ENCODE results near the gene BICD2.

- TF ChIP-seq CTCF (IDR thresholded peaks at IDR 0.05; ENCODE audit: poor library complexity, severe bottlenecking) = no peak
- no peak for TF ChIP-seq REST (IDR thresholded peaks at IDR 0.05; ENCODE audit: borderline replicate concordance)
- TF ChIP-seq EP300 (conservative IDR thresholded peaks at IDR 0.05; ENCODE audit: poor library complexity, severe bottlenecking) = no peak
- TF ChIP-seq TAF1 (IDR thresholded peaks at IDR 0.05; ENCODE audit: low read depth) = no peak
- no peak for TF ChIP-seq EZH2 (IDR thresholded peaks at IDR 0.05; ENCODE audit: borderline replicate concordance, insufficient read depth, low read length, poor library complexity, severe bottlenecking)
- no peak for TF ChIP-seq POLR2AphosphoS5 (IDR thresholded peaks at IDR 0.05)
- TF ChIP-seq SMC3 (conservative IDR thresholded peaks at IDR 0.05; ENCODE audit: poor library complexity) = no peak
- TF ChIP-seq RAD21 (conservative IDR thresholded peaks at IDR 0.05) = no peak
These were observed 10.8 kb upstream of the BICD2 start for GRCh38 chr9:92775466-92775865.

Data from neural cell (in vitro differentiated cells).